Lower leg skin (tissue), 4 donors: ENCODE data around the gene CELA3B. TPM values are rescaled to one million over a fixed set of nuclear protein-coding genes. Genes with fewer than 3 reads are reported as not detected.
"Not testable (repeated sequence)": the region's sequence is repeated elsewhere in the genome, so short reads cannot be mapped to it uniquely, and the experiment has no call there.

Source experiments
- DNase-seq, 2 donors: peaks; one replicate each; pipeline ENCODE4 v3.0.0-alpha.2; 2019; ENCODE audit warnings: low spot score in 2 of 2
- H3K4me3 ChIP-seq: fragments of 200-600 bp; sonication (generic); 2 replicates; pipeline ENCODE4 v1.5.1; 2017; ENCODE audit warnings: mild to moderate bottlenecking, low read depth; ENCODE audit not compliant: poor library complexity, severe bottlenecking
- CTCF ChIP-seq, 3 donors: fragments of 450-650 bp; IDR thresholded peaks; one replicate each; pipeline ENCODE4 v1.5.1; 2016; ENCODE audit warnings: antibody characterized with exemption in 3 of 3, mild to moderate bottlenecking in 3 of 3, moderate library complexity in 2 of 3
- POLR2A ChIP-seq, 2 donors: fragments of 450-650 bp; IDR thresholded peaks; one replicate each; pipeline ENCODE4 v1.6.1; 2016 to 2017; ENCODE audit warnings: antibody characterized with exemption in 2 of 2, mild to moderate bottlenecking in 1 of 2, moderate library complexity in 1 of 2
- WGBS, 2 donors: methylation state at CpG; one replicate each; pipeline ENCODE4 v1.1.5; 2018; 5-methylcytosine and 5-hydroxymethylcytosine counted together
- intact Hi-C: fragments of 100-400 bp; cut with DNase I; formaldehyde crosslinking; loops from one replicate; pipeline ENCODE4 v1.15.0; 2023; ENCODE audit warnings: low total_unique reads
- total RNA-seq, 4 donors: library from RNA; depleted of rRNA; stranded (reverse); fragments of >200 nt; gene quantifications; one replicate each; pipeline ENCODE4 v1.1.0, GENCODE V29; 2016

The CELA3B gene
- total RNA-seq, 4 donors from 2014 or later: not detected

DNA sequence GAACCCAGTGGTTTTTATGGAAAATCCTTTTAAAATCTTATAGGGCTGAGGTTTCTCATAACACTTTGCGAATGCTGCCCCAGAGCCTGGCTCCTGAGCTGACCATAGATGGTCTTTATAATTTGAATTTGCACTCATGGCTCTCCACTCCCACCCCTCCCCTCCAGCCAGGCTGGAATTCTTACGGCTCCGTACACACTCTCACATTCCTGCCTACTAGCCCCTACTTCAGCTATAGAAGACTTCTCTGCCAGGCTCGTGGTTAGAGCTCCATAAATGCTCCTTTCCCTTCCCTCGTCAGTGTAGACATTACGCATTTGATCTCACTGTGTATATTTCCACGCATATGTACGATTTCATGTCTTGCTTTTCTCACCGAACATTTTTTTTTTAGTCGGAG is 34.4 kb upstream of the CELA3B start:
- DNase-seq: no peak
- 79 to 83% methylated on average over 10 of the region's 10 CpGs for WGBS, 2 donors
- H3K4me3 ChIP-seq: no peak overlapping the region
- intact Hi-C loops: loop anchor here (5.0 kb wide), 1 partner anchor 1360 kb away; no protein-coding TSS in a partner anchor
- TF ChIP-seq CTCF (IDR thresholded peaks at IDR 0.05) (no peak), POLR2A (IDR thresholded peaks at IDR 0.05) (no peak)

GRCh38 chr1:21942959-21943640 is 33.7 kb upstream of the CELA3B start:
- H3K4me3 ChIP-seq, DNase-seq: not testable (repeated sequence)
- WGBS, 2 donors: 74 to 84% methylated on average over 19 of the region's 19 CpGs
- intact Hi-C loops: loop anchor here (5.0 kb wide), 1 partner anchor 1359 kb away; no protein-coding TSS in a partner anchor

DNA sequence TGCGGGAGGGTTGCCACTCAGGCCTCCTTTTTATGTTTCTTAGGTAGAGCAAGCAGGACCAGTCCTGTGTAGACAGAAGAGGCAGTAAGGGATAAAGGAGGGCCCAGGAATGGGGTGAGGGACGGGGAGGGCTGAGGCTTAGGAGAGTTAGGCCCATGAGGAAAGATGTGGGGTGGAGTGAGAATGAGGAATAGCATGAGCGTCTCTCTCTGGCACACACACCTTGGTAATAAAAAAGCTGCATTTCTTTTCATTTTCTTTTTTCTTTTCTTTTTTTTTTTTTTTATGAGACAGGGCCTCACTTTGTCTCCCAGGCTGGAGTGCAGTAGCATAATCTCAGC is 32.1 kb upstream of the CELA3B start:
- no peak for TF ChIP-seq POLR2A (IDR thresholded peaks at IDR 0.05)
- no peak for TF ChIP-seq CTCF (IDR thresholded peaks at IDR 0.05)
- H3K4me3 ChIP-seq: no peak overlapping the region
- intact Hi-C loops: loop anchor here (5.0 kb wide), 1 partner anchor 1358 kb away; no protein-coding TSS in a partner anchor
- 57 to 75% methylated on average over 3 of the region's 3 CpGs for WGBS, 2 donors
- no peak for DNase-seq

- no peak for DNase-seq
- intact Hi-C loops: no loop called here
- WGBS, 2 donors: 55 to 68% methylated on average over 11 of the region's 11 CpGs
- H3K4me3 ChIP-seq: no peak overlapping the region
- no peak for TF ChIP-seq CTCF (IDR thresholded peaks at IDR 0.05)
- no peak for TF ChIP-seq POLR2A (IDR thresholded peaks at IDR 0.05)
These were observed 29.8 kb upstream of the CELA3B start for GRCh38 chr1:21946836-21947587.

DNA sequence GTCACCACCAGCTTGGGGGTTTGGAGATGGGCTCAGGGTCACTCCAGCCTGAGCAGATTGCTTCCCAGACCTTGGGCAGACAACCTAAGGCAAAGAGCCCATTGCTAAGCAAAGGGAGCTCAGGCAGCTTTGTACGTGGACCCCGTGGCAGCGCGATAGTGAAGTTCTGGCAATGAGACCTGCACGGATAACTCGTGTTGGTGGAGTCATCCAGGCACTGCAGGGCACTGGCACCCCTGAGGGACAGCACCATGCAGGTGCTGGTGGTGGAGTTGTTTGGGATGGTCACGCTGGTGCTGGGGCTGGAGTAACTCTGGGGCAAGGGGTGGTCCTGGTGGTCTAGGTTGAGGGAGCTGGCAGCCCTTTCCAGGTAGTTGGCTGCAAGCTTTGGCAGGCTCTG is 26.1 kb upstream of the CELA3B start:
- no peak overlapping the region for H3K4me3 ChIP-seq
- 86 to 93% methylated on average over 3 to 7 of the region's 7 CpGs for WGBS, 2 donors
- TF ChIP-seq CTCF (IDR thresholded peaks at IDR 0.05) (no peak), POLR2A (IDR thresholded peaks at IDR 0.05) (no peak)
- intact Hi-C loops: no loop called here
- no peak for DNase-seq

- 63 to 82% methylated on average over 12 of the region's 12 CpGs for WGBS, 2 donors
- no peak for TF ChIP-seq POLR2A (IDR thresholded peaks at IDR 0.05)
- TF ChIP-seq CTCF (IDR thresholded peaks at IDR 0.05): no peak
These were observed 25.5 kb upstream of the CELA3B start for GRCh38 chr1:21951226-21951870.

More at GRCh38 chr1:21951226-21951870, 25.5 kb upstream of the CELA3B start:
- intact Hi-C loops: no loop called here
- no peak for DNase-seq
- H3K4me3 ChIP-seq: no peak overlapping the region
